Activated naive CD8-positive, alpha-beta T cell treated with anti-CD3 and anti-CD28 coated beads, Interleukin-2, amount 50 U/mL, for 16 hours (primary cell): ENCODE results near the gene HOXA5.

Experiments
- DNase-seq: peaks from one replicate; pipeline ENCODE4 v3.0.0-alpha.2; 2020; ENCODE audit warnings: low read depth, low spot score

HOXA5 gene

GRCh38 chr7:27160145-27160545 is 16.7 kb upstream of the HOXA5 start:
- DNase-seq: no peak

DNA sequence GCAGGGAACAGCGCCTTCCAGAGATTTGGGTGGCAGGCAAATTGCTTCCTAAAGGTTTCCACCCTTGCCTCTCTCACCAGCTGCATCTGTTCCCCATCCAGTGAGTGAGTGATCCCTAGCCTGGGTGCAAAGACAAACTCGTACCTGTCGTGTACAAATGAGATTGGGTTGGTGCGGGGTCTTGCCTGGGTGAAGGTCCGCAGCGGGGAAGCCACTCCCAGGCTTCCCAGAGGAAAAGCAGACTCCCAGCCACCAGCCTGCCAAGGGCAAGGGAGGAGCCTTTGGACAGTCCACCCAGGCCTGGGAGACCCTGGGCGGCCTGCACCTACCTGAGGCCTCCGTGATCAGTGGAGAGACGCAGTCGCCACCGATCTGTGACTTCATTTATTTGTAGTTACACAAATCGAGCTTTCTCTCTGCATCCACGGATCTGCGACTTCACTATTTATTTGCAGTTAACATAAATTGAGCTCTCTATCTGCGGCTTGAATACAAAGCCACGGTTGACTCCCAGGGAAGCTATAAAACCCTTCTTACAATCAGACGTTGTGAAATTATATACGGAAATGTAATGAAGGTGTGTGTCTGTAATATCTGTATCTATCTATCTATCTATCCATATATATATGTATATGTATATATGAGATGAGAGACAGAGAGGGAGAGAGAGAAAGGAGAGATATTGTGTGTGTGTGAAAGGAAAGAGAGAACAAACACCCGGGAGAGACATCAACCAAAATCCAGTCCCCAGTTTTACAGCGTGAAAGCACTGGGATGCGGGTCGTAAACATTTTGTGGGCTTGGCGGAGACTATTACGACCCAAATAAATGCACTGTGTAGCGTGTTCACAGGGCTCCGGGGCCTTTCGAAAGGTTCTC is 16.0 kb upstream of the HOXA5 start:
- no peak for DNase-seq

- no peak for DNase-seq
These were observed 15.2 kb upstream of the HOXA5 start for GRCh38 chr7:27158436-27159265.

- DNase-seq: no peak
These were observed 14.4 kb upstream of the HOXA5 start for GRCh38 chr7:27157702-27158431.

GRCh38 chr7:27156916-27157701 is 13.6 kb upstream of the HOXA5 start:
- no peak for DNase-seq

GRCh38 chr7:27156508-27156898 is 13.0 kb upstream of the HOXA5 start, which contains the start of gene HOXA7:
HOXA7 (minus strand) TSS chr7:27156675; CDS start chr7:27156545, 130 bp downstream.
- no peak for DNase-seq

- no peak for DNase-seq
These were observed 12.5 kb upstream of the HOXA5 start for GRCh38 chr7:27155816-27156507.

DNA sequence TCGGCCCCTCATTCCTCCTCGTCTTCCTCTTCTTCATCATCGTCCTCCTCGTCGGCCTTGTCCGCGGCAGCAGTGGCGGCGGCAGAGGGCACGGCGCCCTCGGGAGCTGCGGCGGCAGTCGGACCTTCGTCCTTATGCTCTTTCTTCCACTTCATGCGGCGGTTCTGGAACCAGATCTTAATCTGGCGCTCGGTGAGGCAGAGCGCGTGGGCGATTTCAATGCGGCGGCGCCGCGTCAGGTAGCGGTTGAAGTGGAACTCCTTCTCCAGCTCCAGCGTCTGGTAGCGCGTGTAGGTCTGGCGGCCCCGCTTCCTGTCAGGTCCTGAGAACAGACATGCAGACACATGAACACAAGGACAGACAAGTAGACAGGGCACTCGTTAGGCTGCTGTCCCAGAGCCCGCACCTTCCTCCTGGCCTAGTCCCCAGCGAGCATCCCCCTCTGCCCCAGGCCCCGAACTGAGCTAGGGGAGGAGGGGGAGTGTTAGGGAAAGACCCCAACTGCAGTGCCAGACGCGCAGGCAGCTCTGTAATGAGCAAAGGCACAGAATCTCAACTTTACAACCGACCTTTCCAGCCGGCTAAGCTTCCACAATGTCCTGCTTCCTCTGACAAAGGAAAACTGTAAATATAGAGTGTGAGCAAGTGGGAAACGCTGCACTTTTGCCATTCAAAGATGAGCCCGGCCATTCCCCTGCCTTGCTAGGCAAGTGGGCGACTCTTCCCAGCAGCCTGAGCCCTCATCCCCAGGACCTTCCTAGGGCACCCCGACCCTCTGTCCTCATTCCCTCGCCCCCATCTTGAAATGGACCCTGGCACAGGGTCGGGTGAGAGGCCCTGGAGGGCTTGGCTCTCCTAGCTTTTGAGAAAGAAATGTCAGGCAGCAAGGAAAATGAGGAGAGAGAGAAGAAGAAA is 11.7 kb upstream of the HOXA5 start:
- no peak for DNase-seq

DNA sequence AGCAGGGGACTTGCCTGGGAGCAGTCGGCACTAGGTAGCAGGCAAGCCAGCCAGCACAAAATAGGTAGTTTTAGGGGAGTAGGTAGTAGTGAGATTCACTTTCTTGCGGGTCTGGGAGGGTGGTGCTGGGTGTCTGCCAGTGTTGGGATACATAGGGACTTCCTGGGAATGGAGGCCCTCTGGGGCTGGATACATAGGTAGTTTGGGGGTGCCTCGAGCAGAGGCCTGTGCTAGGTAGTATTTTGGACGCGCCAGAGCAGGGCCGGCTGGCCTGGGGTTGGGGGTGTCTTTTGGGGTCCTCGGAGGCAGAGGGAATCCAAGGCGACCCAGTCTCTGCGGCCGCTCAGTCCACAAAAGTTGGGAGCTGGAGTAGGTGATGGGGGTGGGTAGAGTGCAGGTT is 10.9 kb upstream of the HOXA5 start:
- DNase-seq: no peak

DNA sequence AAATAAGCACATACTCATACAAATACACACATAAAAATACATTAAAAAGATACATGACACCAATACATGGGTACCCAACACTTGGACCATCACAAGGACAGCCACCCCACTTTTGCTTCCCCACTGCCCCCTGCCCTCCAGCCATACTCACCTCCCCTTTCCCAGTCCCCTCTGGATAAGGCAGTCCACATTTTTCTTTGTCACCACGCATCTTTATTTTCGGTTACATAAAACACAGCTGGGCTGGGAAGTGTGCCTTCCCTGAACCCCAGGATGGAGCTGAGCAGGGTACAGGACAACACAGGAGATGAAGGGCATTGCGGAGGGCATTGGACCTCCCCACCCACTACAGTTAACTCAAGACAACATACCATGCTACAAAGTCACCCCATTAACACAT is 10.0 kb upstream of the HOXA5 start:
- no peak for DNase-seq

- DNase-seq: no peak
These were observed 9.4 kb upstream of the HOXA5 start for GRCh38 chr7:27152816-27153442.

DNA sequence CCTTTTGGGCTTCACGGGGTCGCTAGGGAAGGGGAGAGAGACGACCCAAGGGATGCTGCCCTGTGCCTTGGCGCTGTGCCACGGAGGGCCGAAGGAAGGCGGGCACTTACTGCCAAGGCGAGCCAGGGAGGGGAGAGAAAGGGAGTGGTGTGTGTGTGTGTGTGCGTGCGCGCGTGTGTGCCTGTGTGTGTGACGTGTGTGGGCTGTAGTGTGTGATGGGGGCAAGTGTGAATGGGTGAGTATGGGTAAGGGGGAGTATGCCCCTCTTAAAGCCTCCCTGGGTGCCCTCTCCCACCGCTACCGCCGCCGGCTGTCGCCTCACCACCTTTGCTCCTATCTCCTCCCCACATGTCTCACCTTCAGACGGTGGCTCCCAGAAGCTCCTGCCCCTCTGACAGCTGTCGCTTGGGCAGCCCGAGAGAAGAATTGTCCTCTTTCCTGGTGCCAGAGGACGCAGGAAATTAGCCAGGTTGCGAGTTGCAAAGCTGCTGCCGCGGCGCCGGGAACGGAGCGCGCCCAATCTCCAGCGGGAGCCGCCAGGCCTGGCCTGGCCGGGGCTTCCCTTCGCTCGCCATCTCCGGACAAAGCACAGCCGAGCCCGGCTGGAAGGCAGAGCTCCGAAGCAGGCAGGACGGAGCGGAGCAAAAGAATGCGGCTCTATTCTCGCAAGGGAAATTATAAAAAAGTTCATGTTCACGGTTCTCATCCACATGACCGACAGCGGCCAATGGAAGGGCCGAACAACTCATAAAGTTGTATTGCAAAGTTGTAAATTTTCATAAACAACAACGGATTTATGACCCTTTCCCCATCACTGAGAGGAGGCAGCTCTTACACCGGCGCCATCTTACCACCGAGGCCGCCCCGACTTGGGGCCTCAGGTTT is 8.7 kb upstream of the HOXA5 start, which contains the start of gene HOXA3:
Gene HOXA3 (minus strand): TSS at position 653 of the 885 bp plus-strand sequence. CDS start 41,943 bp downstream, outside the sequence.
- no peak for DNase-seq

GRCh38 chr7:27151341-27151930 is 8.0 kb upstream of the HOXA5 start:
- DNase-seq: no peak

GRCh38 chr7:27150568-27151340 is 7.3 kb upstream of the HOXA5 start:
- no peak for DNase-seq

DNA sequence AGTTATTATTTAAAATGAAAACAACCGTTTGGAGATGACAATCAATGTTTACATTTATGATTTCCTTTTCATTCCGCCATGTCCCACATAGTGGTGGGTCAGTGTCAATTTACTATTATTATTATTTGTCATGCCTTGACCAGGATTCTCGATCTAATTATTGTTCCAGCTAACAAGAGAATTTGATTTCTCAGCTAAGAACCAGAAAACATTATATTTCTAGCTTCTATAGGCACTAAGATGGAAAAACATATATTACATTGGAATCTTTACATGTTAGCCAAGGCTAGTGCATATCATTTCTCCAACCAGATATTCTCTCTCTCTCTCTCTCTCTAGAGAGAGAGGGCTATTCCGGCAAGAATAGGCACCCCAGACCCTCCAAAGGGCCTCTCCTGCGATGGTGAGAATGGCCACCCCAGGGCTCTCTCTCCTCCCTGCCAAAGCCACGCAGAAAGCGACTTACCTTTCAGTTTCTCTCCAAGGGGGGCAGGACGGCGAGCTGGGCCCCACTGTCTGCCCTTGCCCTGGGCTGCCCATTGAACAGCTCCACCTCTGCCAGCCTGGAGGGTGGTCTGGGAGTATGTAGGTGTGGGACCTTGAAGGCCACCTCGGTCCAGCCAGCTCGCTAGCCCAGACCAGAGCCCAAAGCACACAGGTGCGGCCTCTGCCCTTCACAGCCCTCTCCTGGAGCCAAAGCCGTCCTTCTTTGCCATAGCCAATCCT is 6.5 kb upstream of the HOXA5 start:
- no peak for DNase-seq
